CD4-positive, alpha-beta T cell treated with Interleukin-15 for 1 hour (primary cell): ENCODE results near the gene ANKRD11.
"Not testable (repeated sequence)": the region's sequence is repeated elsewhere in the genome, so short reads cannot be mapped to it uniquely, and the experiment has no call there.

Experiments
- DNase-seq: peaks from one replicate; pipeline ENCODE4 v3.0.0-alpha.2; 2020

The ANKRD11 gene

GRCh38 chr16:89478576-89479221 is 11.7 kb downstream of the ANKRD11 start:
- DNase-seq: no peak

- no peak for DNase-seq
Measured at GRCh38 chr16:89476811-89477261, 13.5 kb downstream of the ANKRD11 start.

GRCh38 chr16:89476379-89476778 is 14.0 kb downstream of the ANKRD11 start:
- DNase-seq: no peak

- no peak for DNase-seq
Measured at GRCh38 chr16:89475144-89475543, 15.2 kb downstream of the ANKRD11 start.

DNA sequence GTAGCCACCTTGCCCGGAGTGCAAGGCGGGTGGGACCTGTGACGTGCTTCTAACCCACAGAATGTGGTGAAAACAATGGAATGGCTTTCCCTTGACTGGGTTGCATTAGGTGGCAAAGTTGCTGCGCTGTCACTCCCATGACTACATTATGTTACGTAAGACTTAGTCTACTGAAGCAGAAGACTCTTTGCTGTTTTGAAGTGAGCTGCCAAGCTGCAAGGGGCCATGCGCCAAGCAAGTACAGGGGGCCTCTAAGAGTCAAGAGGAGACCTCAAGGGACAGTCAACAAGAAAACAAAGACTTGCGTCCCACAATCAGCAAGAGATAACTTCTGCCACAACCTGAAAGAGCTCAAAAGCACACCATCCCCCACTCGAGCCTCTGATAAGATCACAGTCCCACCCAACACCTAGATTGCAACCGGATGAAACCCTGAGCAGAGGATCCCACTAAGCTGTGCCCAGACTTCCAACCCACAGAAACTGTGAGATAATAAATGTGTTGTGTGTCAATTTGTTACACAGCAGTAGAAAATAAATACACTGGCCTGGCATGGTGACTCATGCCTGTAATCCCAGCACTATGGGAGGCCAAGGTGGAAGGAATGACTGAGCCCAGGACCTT is 16.5 kb downstream of the ANKRD11 start:
- DNase-seq: peak; percentile 35

- DNase-seq: no peak
Measured at GRCh38 chr16:89473136-89473712, 17.1 kb downstream of the ANKRD11 start.

GRCh38 chr16:89472711-89473075 is 17.7 kb downstream of the ANKRD11 start:
- DNase-seq: no peak

DNA sequence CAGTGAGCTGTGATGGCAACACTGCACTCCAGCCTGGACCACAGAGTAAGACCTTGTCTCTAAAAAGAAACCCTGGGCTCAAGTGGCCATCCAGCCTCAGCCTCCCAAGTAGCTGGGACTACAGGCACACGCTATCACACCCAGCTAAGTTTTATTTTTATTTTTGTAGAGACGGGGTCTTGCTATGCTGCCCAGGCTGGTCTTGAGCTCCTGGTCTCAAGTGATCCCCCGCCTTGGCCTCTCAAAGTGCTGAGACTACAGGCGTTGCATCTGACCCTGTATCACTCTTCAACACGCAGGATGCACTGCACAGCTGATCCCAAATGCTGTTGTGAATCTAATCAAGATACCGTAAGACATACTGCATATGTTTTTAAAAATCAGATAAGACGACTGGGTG is 23.0 kb downstream of the ANKRD11 start:
- DNase-seq: no peak

- no peak for DNase-seq
Measured at GRCh38 chr16:89466920-89467319, 23.4 kb downstream of the ANKRD11 start.

DNA sequence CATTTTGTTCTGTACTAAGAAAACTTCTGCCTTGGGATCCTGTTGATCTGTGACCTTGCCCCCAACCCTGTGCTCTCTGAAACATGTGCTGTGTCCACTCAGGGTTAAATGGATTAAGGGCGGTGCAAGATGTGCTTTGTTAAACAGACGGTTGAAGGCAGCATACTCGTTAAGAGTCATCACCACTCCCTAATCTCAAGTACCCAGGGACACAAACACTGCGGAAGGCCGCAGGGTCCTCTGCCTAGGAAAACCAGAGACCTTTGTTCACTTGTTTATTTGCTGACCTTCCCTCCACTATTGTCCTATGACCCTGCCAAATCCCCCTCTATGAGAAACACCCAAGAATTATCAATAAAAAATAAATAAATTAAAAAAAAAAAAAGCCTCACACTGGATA is 27.0 kb downstream of the ANKRD11 start:
- not testable (repeated sequence) for DNase-seq

DNA sequence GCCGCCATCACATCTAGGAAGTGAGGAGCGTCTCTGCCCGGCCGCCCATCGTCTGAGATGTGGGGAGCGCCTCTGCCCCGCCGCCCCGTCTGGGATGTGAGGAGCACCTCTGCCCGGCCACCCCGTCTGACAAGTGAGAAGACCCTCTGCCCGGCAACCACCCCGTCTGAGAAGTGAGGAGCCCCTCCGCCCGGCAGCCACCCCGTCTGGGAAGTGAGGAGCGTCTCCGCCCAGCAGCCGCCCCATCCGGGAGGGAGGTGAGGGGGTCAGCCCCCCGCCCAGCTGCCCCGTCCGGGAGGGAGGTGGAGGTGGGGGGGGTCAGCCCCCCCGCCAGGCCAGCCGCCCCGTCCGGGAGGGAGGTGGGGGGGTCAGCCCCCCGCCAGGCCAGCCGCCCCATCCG is 27.7 kb downstream of the ANKRD11 start:
- DNase-seq: not testable (repeated sequence)

DNA sequence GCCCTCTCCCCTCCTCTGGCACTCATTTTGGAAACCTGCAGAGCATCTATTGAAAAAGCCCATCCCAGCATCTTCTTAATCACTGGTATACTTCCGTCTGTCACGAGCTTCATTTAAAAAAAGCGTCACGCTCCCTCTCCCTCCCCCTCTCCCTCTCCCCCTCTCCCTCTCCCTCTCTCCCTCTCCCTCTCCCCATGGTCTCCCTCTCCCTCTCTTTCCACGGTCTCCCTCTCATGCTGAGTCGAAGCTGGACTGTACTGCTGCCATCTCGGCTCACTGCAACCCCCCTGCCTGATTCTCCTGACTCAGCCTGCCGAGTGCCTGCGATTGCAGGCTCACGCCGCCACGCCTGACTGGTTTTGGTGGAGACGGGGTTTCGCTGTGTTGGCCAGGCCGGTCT is 28.5 kb downstream of the ANKRD11 start:
- not testable (repeated sequence) for DNase-seq

GRCh38 chr16:89460556-89460955 is 29.8 kb downstream of the ANKRD11 start:
- DNase-seq: no peak

DNA sequence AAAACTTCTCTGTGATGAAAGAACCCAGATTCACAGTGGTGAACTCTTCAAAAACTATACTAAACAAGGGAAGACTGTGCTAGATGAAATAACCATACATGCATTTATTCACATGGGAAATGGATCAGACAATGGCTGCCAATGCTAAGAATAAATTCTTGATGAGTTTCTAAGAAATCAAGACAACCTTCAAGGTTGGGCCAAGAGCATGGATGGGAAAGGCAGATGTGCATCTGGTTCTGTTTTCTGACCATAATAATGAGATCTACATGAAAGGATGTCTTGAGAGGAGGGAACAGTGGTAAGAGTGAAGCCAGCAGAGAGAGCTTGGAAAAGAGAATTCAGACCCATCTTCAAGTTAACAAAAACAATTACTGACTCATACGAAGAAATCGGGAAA is 31.4 kb downstream of the ANKRD11 start:
- DNase-seq: no peak

DNA sequence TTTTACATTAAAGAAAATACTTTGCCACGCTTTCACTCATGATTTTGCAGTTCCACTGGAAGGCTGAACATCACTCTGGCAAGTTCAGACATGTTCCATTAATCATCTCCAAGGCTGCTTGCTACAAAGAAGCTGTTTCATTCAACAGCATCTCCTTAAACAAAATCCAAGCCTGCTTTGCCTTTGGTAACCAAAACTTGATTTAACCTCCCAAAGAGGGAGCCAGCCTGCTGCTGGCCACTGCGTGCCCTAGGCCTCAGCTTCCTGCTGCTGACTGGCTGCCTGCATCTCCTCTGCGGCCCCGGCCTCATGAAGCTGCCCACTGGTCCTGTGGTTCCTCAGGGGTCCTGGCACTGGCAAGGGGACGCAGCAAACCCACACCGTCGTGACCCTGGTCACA is 31.8 kb downstream of the ANKRD11 start:
- DNase-seq: no peak

DNA sequence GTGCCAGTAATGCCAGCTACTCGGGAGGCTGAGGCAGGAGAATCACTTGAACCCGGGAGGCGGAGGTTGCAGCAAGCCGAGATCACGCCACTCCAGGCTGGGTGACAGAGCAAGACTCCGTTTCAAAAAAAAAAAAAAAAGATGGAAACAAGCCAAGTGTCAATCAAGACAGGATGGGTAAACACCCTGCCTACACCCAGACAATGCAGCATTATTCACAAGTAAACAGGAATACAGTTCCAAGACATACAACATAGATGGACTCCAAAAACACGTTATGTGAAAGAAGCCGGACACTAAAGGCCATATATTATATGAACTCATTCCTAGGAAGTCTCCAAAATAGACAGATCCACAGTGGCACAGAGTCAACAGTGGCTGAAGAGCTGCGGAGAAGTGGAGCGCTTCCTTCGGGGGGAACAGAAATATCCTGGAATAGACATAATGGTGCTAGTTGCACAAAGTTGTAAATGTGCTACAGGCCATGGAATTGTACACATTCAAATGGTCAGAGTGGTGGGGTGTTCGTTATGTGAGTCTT is 33.9 kb downstream of the ANKRD11 start:
- DNase-seq: no peak

- DNase-seq: no peak
Measured at GRCh38 chr16:89455692-89456091, 34.7 kb downstream of the ANKRD11 start.

DNA sequence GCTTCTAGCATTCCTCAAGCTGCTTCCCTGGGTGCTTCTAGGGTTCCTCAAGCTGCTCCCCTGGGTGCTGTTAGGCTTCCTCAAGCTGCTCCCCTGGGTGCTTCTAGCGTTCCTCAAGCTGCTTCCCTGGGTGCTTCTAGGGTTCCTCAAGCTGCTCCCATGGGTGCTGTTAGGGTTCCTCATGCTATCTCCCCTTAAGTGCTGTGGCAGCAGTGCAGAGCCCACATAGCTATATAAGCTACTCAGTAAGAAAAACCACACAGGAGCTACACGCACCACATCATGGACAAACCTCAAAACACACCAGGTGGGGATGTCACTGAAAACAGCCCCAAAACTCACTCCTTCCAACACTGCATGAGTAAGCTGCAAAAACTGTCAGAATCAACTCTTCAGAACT is 35.2 kb downstream of the ANKRD11 start:
- DNase-seq: peak; percentile 25

DNA sequence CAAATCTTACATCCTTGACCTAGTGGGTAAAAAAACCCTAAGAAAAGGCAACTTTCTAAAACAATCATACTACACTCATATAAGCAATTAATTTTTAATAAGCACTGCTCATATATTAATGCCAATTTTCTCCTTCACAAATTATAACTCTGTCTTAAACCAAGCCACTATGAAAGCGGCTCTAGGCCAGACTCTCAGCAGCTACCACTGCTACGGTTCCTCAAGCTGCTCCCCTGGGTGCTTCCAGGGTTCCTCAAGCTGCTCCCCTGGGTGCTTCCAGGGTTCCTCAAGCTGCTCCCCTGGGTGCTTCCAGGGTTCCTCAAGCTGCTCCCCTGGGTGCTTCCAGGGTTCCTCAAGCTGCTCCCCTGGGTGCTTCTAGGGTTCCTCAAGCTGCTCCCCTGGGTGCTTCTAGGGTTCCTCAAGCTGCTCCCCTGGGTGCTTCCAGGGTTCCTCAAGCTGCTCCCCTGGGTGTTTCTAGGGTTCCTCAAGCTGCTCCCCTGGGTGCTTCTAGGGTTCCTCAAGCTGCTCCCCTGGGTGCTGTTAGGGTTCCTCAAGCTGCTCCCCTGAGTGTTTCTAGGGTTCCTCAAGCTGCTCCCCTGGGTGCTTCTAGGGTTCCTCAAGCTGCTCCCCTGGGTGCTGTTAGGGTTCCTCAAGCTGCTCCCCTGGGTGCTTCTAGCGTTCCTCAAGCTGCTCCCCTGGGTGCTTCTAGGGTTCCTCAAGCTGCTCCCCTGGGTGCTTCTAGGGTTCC is 35.8 kb downstream of the ANKRD11 start:
- DNase-seq: peak; percentile 56

- DNase-seq: peak; percentile 41
Measured at GRCh38 chr16:89453501-89454321, 36.6 kb downstream of the ANKRD11 start.

DNA sequence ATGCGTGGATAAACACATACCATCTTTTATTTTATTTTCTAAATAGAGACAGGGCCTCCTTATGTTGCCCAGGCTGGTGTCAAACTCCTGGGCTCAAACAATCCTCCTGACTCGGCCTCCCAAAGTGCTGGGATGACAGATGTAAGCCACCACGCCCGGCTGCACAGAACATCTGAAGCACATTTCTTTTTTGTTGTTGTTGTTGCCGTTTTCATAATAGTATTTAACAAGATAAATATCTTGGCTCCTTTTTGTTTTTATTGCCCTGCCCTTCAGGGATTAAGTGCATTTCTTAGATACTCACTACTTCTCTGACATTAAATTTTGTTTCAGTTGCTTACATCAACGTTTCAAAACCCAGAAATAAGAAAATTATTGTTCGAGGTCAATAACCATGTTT is 37.4 kb downstream of the ANKRD11 start:
- no peak for DNase-seq

DNA sequence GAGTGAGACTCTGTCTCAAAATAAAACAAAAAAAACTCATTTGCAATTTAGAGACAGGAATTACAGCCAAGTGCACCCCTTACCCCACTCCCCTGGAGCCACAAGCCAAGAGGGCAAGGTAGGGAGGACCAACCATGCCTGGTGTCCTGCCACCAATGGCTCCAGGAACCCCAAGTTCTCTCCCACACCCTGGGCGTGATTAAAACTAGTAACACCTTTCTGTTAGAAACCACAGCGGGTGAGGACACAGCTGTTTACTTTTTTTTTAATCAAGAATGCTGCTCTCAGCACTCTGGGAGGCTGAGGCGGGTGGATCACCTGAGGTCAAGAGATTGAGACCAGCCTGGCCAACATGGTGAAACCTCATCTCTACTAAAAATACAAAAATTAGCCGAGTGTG is 38.1 kb downstream of the ANKRD11 start:
- DNase-seq: no peak

- no peak for DNase-seq
Measured at GRCh38 chr16:89450537-89450936, 39.8 kb downstream of the ANKRD11 start.
